HEK293T (cell line): ENCODE measurements around the gene POLR2E.

Experiments
- CTCF ChIA-PET: fragments of 350-600 bp; formaldehyde crosslinking; extraction: SDS; loops from one replicate; lab custom pipeline; 2021; ENCODE audit warnings: antibody characterized with exemption, inconsistent platforms; lab: Yijun Ruan, JAX
- POLR2A ChIA-PET: fragments of 350-600 bp; formaldehyde crosslinking; extraction: SDS; loops from one replicate; lab custom pipeline; 2020; ENCODE audit warnings: antibody characterized with exemption, inconsistent platforms; lab: Yijun Ruan, JAX
- DNase-seq: peaks from one replicate; pipeline ENCODE4 v3.0.0; 2012; ENCODE audit warnings: mixed read lengths; ENCODE audit errors: extremely low spot score
- ARNT ChIP-seq: fragments of 450-650 bp; IDR thresholded peaks from 2 replicates; pipeline ENCODE4 v1.6.1; 2017; ENCODE audit warnings: mild to moderate bottlenecking
- BHLHE40 ChIP-seq: fragments of 450-650 bp; IDR thresholded peaks from 2 replicates; pipeline ENCODE4 v1.6.1; 2016; ENCODE audit warnings: mild to moderate bottlenecking, moderate library complexity, borderline replicate concordance
- CTBP1 ChIP-seq: fragments of 450-650 bp; IDR thresholded peaks from 2 replicates; pipeline ENCODE4 v1.6.1; 2016; ENCODE audit warnings: borderline replicate concordance
- ELF4 ChIP-seq: fragments of 450-650 bp; IDR thresholded peaks from 2 replicates; pipeline ENCODE4 v1.6.1; 2017; ENCODE audit warnings: antibody characterized with exemption
- FOXA1 ChIP-seq: fragments of 450-650 bp; IDR thresholded peaks from 2 replicates; pipeline ENCODE4 v1.6.1; 2016; ENCODE audit warnings: mild to moderate bottlenecking
- FOXK2 ChIP-seq: fragments of 450-650 bp; IDR thresholded peaks from 2 replicates; pipeline ENCODE4 v1.6.1; 2016; ENCODE audit warnings: mild to moderate bottlenecking
- FOXM1 ChIP-seq: fragments of 450-650 bp; IDR thresholded peaks from 2 replicates; pipeline ENCODE4 v1.6.1; 2017; ENCODE audit warnings: mild to moderate bottlenecking, borderline replicate concordance
- HDGF ChIP-seq: fragments of 450-650 bp; IDR thresholded peaks from 2 replicates; pipeline ENCODE4 v1.6.1; 2017; ENCODE audit warnings: antibody characterized with exemption, borderline replicate concordance
- L3MBTL2 ChIP-seq: fragments of 450-650 bp; conservative IDR thresholded peaks from 2 replicates; pipeline ENCODE4 v1.6.1; 2016; ENCODE audit warnings: mild to moderate bottlenecking
- LEF1 ChIP-seq: fragments of 450-650 bp; IDR thresholded peaks from 2 replicates; pipeline ENCODE4 v1.6.1; 2017; ENCODE audit warnings: mild to moderate bottlenecking, borderline replicate concordance
- NFRKB ChIP-seq: fragments of 450-650 bp; IDR thresholded peaks from 2 replicates; pipeline ENCODE4 v1.6.1; 2016; ENCODE audit warnings: mild to moderate bottlenecking, moderate library complexity
- PKNOX1 ChIP-seq: fragments of 450-650 bp; IDR thresholded peaks from 2 replicates; pipeline ENCODE4 v1.6.1; 2016
- SP1 ChIP-seq: fragments of 450-650 bp; IDR thresholded peaks from 2 replicates; pipeline ENCODE4 v1.6.1; 2017
- SUZ12 ChIP-seq: fragments of 450-650 bp; IDR thresholded peaks from 2 replicates; pipeline ENCODE4 v1.6.1; 2016; ENCODE audit warnings: mild to moderate bottlenecking
- TARDBP ChIP-seq: fragments of 450-650 bp; IDR thresholded peaks from 2 replicates; pipeline ENCODE4 v1.6.1; 2016
- ZNF384 ChIP-seq: fragments of 450-650 bp; IDR thresholded peaks from 2 replicates; pipeline ENCODE4 v1.6.1; 2016

Gene POLR2E

GRCh38 chr19:1046117-1046626, 49.0 kb downstream of the POLR2E start:
- DNase-seq = no peak
- CTCF ChIA-PET = no interaction called here
- POLR2A ChIA-PET = interaction anchor here (2.1 kb wide), 1 partner anchor 223 kb away, joined by 12 read pairs; the partner anchor contains the start of gene CIRBP
- TF ChIP-seq NFRKB = no peak
- no peak for TF ChIP-seq SUZ12
- TF ChIP-seq PKNOX1 = no peak
- TF ChIP-seq ZNF384 = no peak
- TF ChIP-seq L3MBTL2 = no peak
- no peak for TF ChIP-seq FOXA1
- TF ChIP-seq CTBP1 = no peak
- TF ChIP-seq TARDBP = no peak
- TF ChIP-seq LEF1 = no peak
- no peak for TF ChIP-seq BHLHE40
- no peak for TF ChIP-seq HDGF
- no peak for TF ChIP-seq SP1
- no peak for TF ChIP-seq FOXM1
- TF ChIP-seq ELF4 = no peak

GRCh38 chr19:1045247-1045603, 50.0 kb downstream of the POLR2E start:
- ChIA-PET CTCF (no interaction called here), POLR2A (interaction anchor here (0.6 to 2.1 kb wide), 3 partner anchors 16 to 224 kb away, joined by 3 to 12 read pairs (median 3); partner anchors contain the start of genes CIRBP and RNU6-2)
- TF ChIP-seq PKNOX1 = peak; percentile 96
- TF ChIP-seq ZNF384 = no peak
- peak; percentile 98 for DNase-seq

- POLR2A ChIA-PET = interaction anchor here (0.7 to 1.6 kb wide), 2 partner anchors 22 to 226 kb away, joined by 3 to 7 read pairs; partner anchors contain the start of gene RNU6-2
- CTCF ChIA-PET = no interaction called here
- no peak for DNase-seq
- no peak for TF ChIP-seq SUZ12
- no peak for TF ChIP-seq BHLHE40
- no peak for TF ChIP-seq FOXA1
- TF ChIP-seq FOXM1 = no peak
- no peak for TF ChIP-seq NFRKB
- TF ChIP-seq CTBP1 = no peak
- TF ChIP-seq ELF4 = no peak
- no peak for TF ChIP-seq TARDBP
- no peak for TF ChIP-seq LEF1
- no peak for TF ChIP-seq FOXK2
- TF ChIP-seq L3MBTL2 = no peak
- no peak for TF ChIP-seq SP1
- TF ChIP-seq ZNF384 = no peak
- no peak for TF ChIP-seq HDGF
These were observed 52.3 kb downstream of the POLR2E start for GRCh38 chr19:1042689-1043511.

- CTCF ChIA-PET = no interaction called here
These were observed 53.1 kb downstream of the POLR2E start for GRCh38 chr19:1041835-1042685.

More at GRCh38 chr19:1041835-1042685, 53.1 kb downstream of the POLR2E start:
- DNase-seq = no peak
- no peak for TF ChIP-seq FOXM1
- TF ChIP-seq FOXA1 = no peak
- no peak for TF ChIP-seq NFRKB
- TF ChIP-seq SUZ12 = no peak
- TF ChIP-seq BHLHE40 = no peak
- TF ChIP-seq TARDBP = no peak
- TF ChIP-seq L3MBTL2 = no peak
- TF ChIP-seq CTBP1 = no peak
- no peak for TF ChIP-seq LEF1
- no peak for TF ChIP-seq ELF4
- no peak for TF ChIP-seq ZNF384
- TF ChIP-seq ARNT = no peak
- no peak for TF ChIP-seq FOXK2
- TF ChIP-seq PKNOX1 = no peak
- no peak for TF ChIP-seq SP1
- TF ChIP-seq HDGF = no peak
- POLR2A ChIA-PET = interaction anchor here (1.0 to 3.8 kb wide), 3 partner anchors 15 to 227 kb away, joined by 3 to 29 read pairs (median 7); partner anchors contain the start of gene CNN2
